B cell (primary cell): Measurements from ENCODE around the gene CYB5RL. TPM values are rescaled to one million over a fixed set of nuclear protein-coding genes. Genes with fewer than 3 reads are reported as not detected.

Experiments used
- ATAC-seq: fragments of 200-7000 bp; cut with Tn5 transposase; one replicate; pipeline ENCODE4 v1.10.0; 2021; ENCODE audit warnings: low read depth, mild to moderate bottlenecking, moderate number of reproducible peaks, moderate library complexity
- CTCF ChIA-PET: fragments of 350-600 bp; sonication (Branson Sonifier 250); formaldehyde crosslinking; loops from one replicate; lab custom pipeline; 2021; ENCODE audit warnings: antibody characterized with exemption, inconsistent platforms; lab: Charles Lee
- POLR2A ChIA-PET: fragments of 350-600 bp; sonication (Branson Sonifier 250); formaldehyde crosslinking; loops from one replicate; lab custom pipeline; 2021; ENCODE audit warnings: antibody characterized with exemption; lab: Charles Lee
- DNase-seq: peaks from one replicate; pipeline ENCODE4 v3.0.0; 2013
- H2AFZ ChIP-seq: 2 replicates; pipeline ENCODE4 v1.6.1; 2012; ENCODE audit warnings: mild to moderate bottlenecking, low read depth, low read length; ENCODE audit not compliant: insufficient read depth, poor library complexity, severe bottlenecking
- H3K27ac ChIP-seq, 2 donors: 1 replicate in 1 of 2; 2 replicates in 1 of 2; pipeline ENCODE4 v1.5.1; 2012 to 2013; ENCODE audit warnings: low read length in 2 of 2, mild to moderate bottlenecking in 2 of 2, moderate library complexity in 1 of 2
- H3K27me3 ChIP-seq, 4 experiments: fragments of 200-600 bp in 1 of 4; sonication (generic) in 1 of 4; replicated peaks in 1 of 4; 1 replicate in 2 of 4; 2 replicates in 2 of 4; pipeline versions ENCODE4 v1.6.1 to v1.7.0; 2013 to 2016; ENCODE audit warnings: low read length in 3 of 4, mild to moderate bottlenecking in 2 of 4, mixed read lengths in 1 of 4, moderate library complexity in 1 of 4; ENCODE audit not compliant: insufficient read depth in 4 of 4, control insufficient read depth in 3 of 4; ENCODE audit errors: control extremely low read depth in 1 of 4
- H3K36me3 ChIP-seq, 2 experiments: replicated peaks in 1 of 2; 1 replicate in 1 of 2; 2 replicates in 1 of 2; pipeline versions ENCODE4 v1.6.1 to v1.7.1; 2013; ENCODE audit warnings: low read length in 1 of 2; ENCODE audit not compliant: insufficient read depth in 2 of 2, control insufficient read depth in 1 of 2; ENCODE audit errors: control extremely low read depth in 1 of 2, extremely low read depth in 1 of 2
- H3K4me1 ChIP-seq, 2 donors: fragments of 200-600 bp in 1 of 2; sonication (generic) in 1 of 2; 1 replicate in 1 of 2; 2 replicates in 1 of 2; pipeline versions ENCODE4 v1.5.1 to v1.6.1; 2013 to 2017; ENCODE audit warnings: low read length in 2 of 2; ENCODE audit not compliant: control insufficient read depth in 2 of 2, insufficient read depth in 2 of 2
- H3K4me2 ChIP-seq: replicated peaks from 2 replicates; pipeline ENCODE3; 2012; ENCODE audit warnings: mild to moderate bottlenecking, low read depth, low read length; ENCODE audit not compliant: poor library complexity, severe bottlenecking
- H3K4me3 ChIP-seq, 5 experiments: fragments of 200-600 bp in 1 of 5; sonication (generic) in 1 of 5; 1 replicate in 3 of 5; 2 replicates in 2 of 5; pipeline versions ENCODE4 v1.5.1 to v1.7.0; 2011 to 2016; ENCODE audit warnings: low read length in 4 of 5, mild to moderate bottlenecking in 4 of 5, low read depth in 2 of 5, control low read depth in 1 of 5, moderate library complexity in 1 of 5; ENCODE audit not compliant: insufficient read depth in 1 of 5; ENCODE audit errors: control extremely low read depth in 1 of 5, extremely low read depth in 1 of 5
- H3K79me2 ChIP-seq: fragments of 200-600 bp; sonication (generic); one replicate; pipeline ENCODE4 v1.6.0; 2016; ENCODE audit warnings: low read length; ENCODE audit not compliant: control insufficient read depth, insufficient read depth
- H3K9ac ChIP-seq: fragments of 200-600 bp; sonication (generic); 2 replicates; pipeline ENCODE4 v1.6.1; 2017; ENCODE audit warnings: mild to moderate bottlenecking, low read length, moderate library complexity
- H3K9me3 ChIP-seq, 3 donors: one replicate each; pipeline versions ENCODE4 v1.6.1 to v1.7.1; 2013; ENCODE audit warnings: low read length in 2 of 3; ENCODE audit not compliant: control insufficient read depth in 2 of 3, insufficient read depth in 1 of 3; ENCODE audit errors: control extremely low read depth in 1 of 3
- H4K20me1 ChIP-seq: 2 replicates; pipeline ENCODE4 v1.6.0; 2012; ENCODE audit warnings: mild to moderate bottlenecking, low read length; ENCODE audit not compliant: insufficient read depth, control insufficient read depth, poor library complexity, severe bottlenecking
- H3K27ac Mint-ChIP-seq: one replicate; pipeline ENCODE4 v1.8.0; 2021; ENCODE audit warnings: mixed read lengths
- H3K27me3 Mint-ChIP-seq: one replicate; pipeline ENCODE4 v1.8.0; 2021; ENCODE audit warnings: mixed read lengths
- H3K4me1 Mint-ChIP-seq: one replicate; pipeline ENCODE4 v1.8.0; 2021; ENCODE audit warnings: mixed read lengths
- H3K4me3 Mint-ChIP-seq: one replicate; pipeline ENCODE4 v1.8.0; 2021; ENCODE audit warnings: mixed read lengths
- H3K9me3 Mint-ChIP-seq: one replicate; pipeline ENCODE4 v1.8.0; 2022; ENCODE audit warnings: mixed read lengths; ENCODE audit not compliant: insufficient read depth
- EZH2 ChIP-seq: IDR thresholded peaks from 2 replicates; pipeline ENCODE4 v1.6.1; 2012; ENCODE audit warnings: borderline replicate concordance, low read depth, mild to moderate bottlenecking, moderate library complexity, low read length; ENCODE audit not compliant: insufficient read depth, poor library complexity, severe bottlenecking
- WGBS: methylation state at CpG from one replicate; pipeline ENCODE4 v1.1.5; 2013; ENCODE audit warnings: missing lambda C conversion rate; ENCODE audit not compliant: insufficient coverage; 5-methylcytosine and 5-hydroxymethylcytosine counted together
- intact Hi-C: fragments of 100-400 bp; cut with micrococcal nuclease; formaldehyde crosslinking; loops from one replicate; pipeline ENCODE4 v1.10.0; 2022
- polyA plus RNA-seq: library from polyadenylated mRNA; depleted of rRNA; stranded (reverse); fragments of >200 nt; gene quantifications from 2 replicates; pipeline ENCODE4 v1.2.3, GENCODE V29; 2012
- total RNA-seq, 2 donors: library from RNA; stranded (reverse); fragments of 120-200 nt in 1 of 2; gene quantifications; 1 replicate in 1 of 2; 2 replicates in 1 of 2; pipeline versions ENCODE4 v1.2.3 to v1.2.4, GENCODE V29; 2013 to 2022
- TF ChIP-seq, protein P1 (sequence below): fragments of 200-600 bp; IDR thresholded peaks from one replicate; pipeline ENCODE4 v1.8.0; 2022; ENCODE audit warnings: antibody characterized with exemption, mild to moderate bottlenecking

The CYB5RL gene
- total and polyA plus RNA-seq, 2 donors (not counting 1 experiment from before 2014, with no cell fraction given): 7.9 to 12.4 TPM

- H3K4me2 ChIP-seq: no peak overlapping the region
- H3K79me2 ChIP-seq: no peaks in the 10 kb centered on the region
- Mint-ChIP-seq H3K27me3 (no peaks in the 10 kb centered on the region), H3K4me3 (no peak overlapping the region), H3K4me1 (peaks cover 2% of the 10 kb centered on the region), H3K27ac (no peak overlapping the region), H3K9me3 (no peaks in the 10 kb centered on the region)
- intact Hi-C loops: no loop called here
- H3K9me3 ChIP-seq: no peaks in the 10 kb centered on the region
- CTCF ChIA-PET: no interaction called here
- H3K36me3 ChIP-seq: no peaks in the 10 kb centered on the region
- no peaks in the 10 kb centered on the region for H3K27me3 ChIP-seq
- DNase-seq (no peak), ATAC-seq (no peak)
- 99% methylated on average over 13 of the region's 13 CpGs for WGBS
- TF ChIP-seq, protein P1, sequence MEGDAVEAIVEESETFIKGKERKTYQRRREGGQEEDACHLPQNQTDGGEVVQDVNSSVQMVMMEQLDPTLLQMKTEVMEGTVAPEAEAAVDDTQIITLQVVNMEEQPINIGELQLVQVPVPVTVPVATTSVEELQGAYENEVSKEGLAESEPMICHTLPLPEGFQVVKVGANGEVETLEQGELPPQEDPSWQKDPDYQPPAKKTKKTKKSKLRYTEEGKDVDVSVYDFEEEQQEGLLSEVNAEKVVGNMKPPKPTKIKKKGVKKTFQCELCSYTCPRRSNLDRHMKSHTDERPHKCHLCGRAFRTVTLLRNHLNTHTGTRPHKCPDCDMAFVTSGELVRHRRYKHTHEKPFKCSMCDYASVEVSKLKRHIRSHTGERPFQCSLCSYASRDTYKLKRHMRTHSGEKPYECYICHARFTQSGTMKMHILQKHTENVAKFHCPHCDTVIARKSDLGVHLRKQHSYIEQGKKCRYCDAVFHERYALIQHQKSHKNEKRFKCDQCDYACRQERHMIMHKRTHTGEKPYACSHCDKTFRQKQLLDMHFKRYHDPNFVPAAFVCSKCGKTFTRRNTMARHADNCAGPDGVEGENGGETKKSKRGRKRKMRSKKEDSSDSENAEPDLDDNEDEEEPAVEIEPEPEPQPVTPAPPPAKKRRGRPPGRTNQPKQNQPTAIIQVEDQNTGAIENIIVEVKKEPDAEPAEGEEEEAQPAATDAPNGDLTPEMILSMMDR: no peak
- no peak for TF ChIP-seq EZH2
- H4K20me1 ChIP-seq: no peaks in the 10 kb centered on the region
- POLR2A ChIA-PET: no interaction called here
- no peak overlapping the region for H3K9ac ChIP-seq
- H3K4me1 ChIP-seq: no peaks in the 10 kb centered on the region
- H3K4me3 ChIP-seq: no peak overlapping the region
- no peak overlapping the region for H2AFZ ChIP-seq
- H3K27ac ChIP-seq: no peak overlapping the region
Measured at GRCh38 chr1:54228638-54229079, 28.8 kb upstream of the CYB5RL start.

- Histone ChIP-seq H3K27ac (no peak overlapping the region), H3K36me3 (no peaks in the 10 kb centered on the region), H3K4me2 (no peak overlapping the region), H3K9ac (no peak overlapping the region), H4K20me1 (no peaks in the 10 kb centered on the region), H3K4me3 (no peak overlapping the region), H2AFZ (no peak overlapping the region), H3K9me3 (no peaks in the 10 kb centered on the region), H3K4me1 (no peaks in the 10 kb centered on the region), H3K27me3 (no peaks in the 10 kb centered on the region), H3K79me2 (no peaks in the 10 kb centered on the region)
- POLR2A ChIA-PET: no interaction called here
- DNase-seq: no peak
- intact Hi-C loops: no loop called here
- CTCF ChIA-PET: no interaction called here
- Mint-ChIP-seq H3K27me3 (no peaks in the 10 kb centered on the region), H3K9me3 (no peaks in the 10 kb centered on the region), H3K27ac (no peak overlapping the region), H3K4me3 (no peak overlapping the region), H3K4me1 (peaks cover 2% of the 10 kb centered on the region)
- 80% methylated on average over 15 of the region's 17 CpGs for WGBS
- no peak for TF ChIP-seq EZH2
- TF ChIP-seq, protein P1: no peak
- ATAC-seq: no peak
Measured at GRCh38 chr1:54227891-54228310, 28.1 kb upstream of the CYB5RL start.
